SK-N-MC (cell line): ENCODE data around the gene SP3.

Experiments used
- DNase-seq: peaks from one replicate; pipeline ENCODE4 v3.0.0-alpha.2; 2011; ENCODE audit warnings: low read depth, low spot score
- H3K27ac ChIP-seq: fragments of 200-600 bp; sonication (generic); 2 replicates; pipeline ENCODE4 v1.5.1; 2016; ENCODE audit warnings: mixed run types
- H3K36me3 ChIP-seq: fragments of 200-600 bp; sonication (generic); 2 replicates; pipeline ENCODE4 v1.6.1; 2017; ENCODE audit warnings: antibody characterized with exemption, low read length, mixed read lengths; ENCODE audit not compliant: insufficient read depth
- H3K4me3 ChIP-seq: fragments of 200-600 bp; sonication (generic); 2 replicates; pipeline ENCODE4 v1.5.1; 2016
- H3K9ac ChIP-seq: fragments of 200-600 bp; sonication (generic); 2 replicates; pipeline ENCODE4 v1.8.0; 2017; ENCODE audit warnings: mixed run types, mixed read lengths; ENCODE audit not compliant: insufficient read length
- H3K9me3 ChIP-seq: fragments of 200-600 bp; sonication (generic); 2 replicates; pipeline ENCODE4 v1.6.1; 2017; ENCODE audit warnings: low read depth, mild to moderate bottlenecking, antibody characterized with exemption, low read length, moderate library complexity, mixed read lengths
- EZH2 ChIP-seq: fragments of 200-600 bp; sonication (generic); IDR thresholded peaks from one replicate; pipeline ENCODE4 v1.6.1; 2017; ENCODE audit warnings: antibody characterized with exemption
- FOXP2 ChIP-seq: optimal IDR thresholded peaks from 2 replicates; pipeline ENCODE3; 2011; ENCODE audit warnings: mild to moderate bottlenecking, moderate library complexity; ENCODE audit not compliant: insufficient read depth; ENCODE audit errors: extremely low read length, control extremely low read depth
- POLR2AphosphoS5 ChIP-seq: IDR thresholded peaks from 2 replicates; pipeline ENCODE4 v1.6.1; 2012; ENCODE audit warnings: mild to moderate bottlenecking, low read depth, low read length, borderline replicate concordance

SP3 gene

DNA sequence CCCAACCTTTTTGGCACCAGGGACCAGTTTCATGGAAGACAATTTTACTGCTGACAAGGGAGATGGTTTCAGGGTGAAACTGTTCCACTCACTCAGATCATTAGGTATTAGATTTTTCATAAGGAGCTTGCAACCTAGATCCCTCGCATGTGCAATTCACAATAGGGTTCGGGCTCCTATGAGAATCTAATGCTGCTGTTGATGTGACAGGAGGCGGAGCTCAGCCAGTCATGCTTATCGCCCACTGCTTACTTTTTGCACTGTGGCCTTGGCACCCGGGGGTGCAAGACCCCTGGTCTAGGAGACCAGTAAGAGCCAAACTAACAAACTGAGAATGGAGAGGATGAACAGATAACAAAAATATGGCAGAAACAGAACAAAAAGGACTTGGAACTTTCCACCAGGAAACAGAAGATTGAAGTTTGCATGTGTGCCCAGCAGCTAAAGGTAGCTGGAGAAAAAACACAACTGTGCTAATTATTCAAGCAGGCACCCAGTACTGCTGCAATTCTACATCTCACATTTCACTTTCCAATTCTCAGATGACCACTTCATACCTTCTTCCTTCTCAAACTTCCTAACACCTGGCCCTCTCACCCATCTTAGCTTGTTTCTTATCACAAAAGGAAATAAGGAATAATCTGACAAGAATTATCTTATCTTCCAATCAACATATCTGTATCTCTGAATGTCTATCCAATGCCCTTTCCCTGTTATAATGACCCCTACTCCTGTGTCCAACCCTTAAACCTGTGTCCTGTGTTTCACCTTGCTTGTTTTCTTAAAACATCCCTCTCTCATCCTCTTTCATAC, 24.8 kb downstream of the SP3 start:
- Histone ChIP-seq H3K4me3 (no peak overlapping the region), H3K9ac (no peak overlapping the region), H3K9me3 (no peaks in the 10 kb centered on the region), H3K36me3 (0 out of 2 replicates have a peak, but pooled peaks cover 7% of the 10 kb centered on the region), H3K27ac (no peak overlapping the region)
- DNase-seq = no peak
- TF ChIP-seq FOXP2 = no peak
- no peak for TF ChIP-seq EZH2
- TF ChIP-seq POLR2AphosphoS5 = no peak

DNA sequence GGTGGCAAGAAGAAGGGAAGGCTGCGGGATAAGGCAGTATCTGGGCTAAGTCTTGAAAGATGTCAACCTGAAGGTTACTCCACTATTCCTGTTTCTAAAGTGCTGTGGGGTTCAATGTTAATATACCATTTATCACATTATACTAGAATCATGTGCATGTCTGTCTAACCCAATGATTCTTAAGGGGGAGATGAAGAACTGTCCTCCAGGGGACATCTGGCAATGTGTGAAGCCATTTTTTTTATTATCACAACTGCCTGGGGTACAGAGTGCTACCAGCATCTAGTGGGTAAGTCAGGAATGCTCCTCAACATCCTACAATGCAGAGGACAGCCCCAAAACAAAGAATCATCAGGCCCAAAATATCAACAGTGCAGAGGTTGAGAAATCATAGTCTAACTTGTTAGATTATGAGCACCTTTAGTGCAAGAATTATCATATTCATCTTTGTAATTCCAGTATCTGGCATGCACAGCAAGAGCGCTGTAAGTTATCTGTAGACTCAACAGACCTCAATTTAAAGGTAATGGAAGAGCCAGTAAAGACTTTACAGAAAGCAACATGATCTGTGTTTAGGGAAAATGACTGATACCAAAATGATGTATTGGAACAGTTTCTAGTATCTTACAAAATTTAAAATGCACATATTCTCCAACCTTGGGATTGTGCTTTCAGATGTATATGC, 26.3 kb downstream of the SP3 start:
- H3K27ac ChIP-seq = no peak overlapping the region
- peaks cover 18% of the 10 kb centered on the region for H3K36me3 ChIP-seq
- DNase-seq = no peak
- no peak overlapping the region for H3K9ac ChIP-seq
- H3K9me3 ChIP-seq = no peaks in the 10 kb centered on the region
- no peak for TF ChIP-seq POLR2AphosphoS5
- no peak overlapping the region for H3K4me3 ChIP-seq

DNA sequence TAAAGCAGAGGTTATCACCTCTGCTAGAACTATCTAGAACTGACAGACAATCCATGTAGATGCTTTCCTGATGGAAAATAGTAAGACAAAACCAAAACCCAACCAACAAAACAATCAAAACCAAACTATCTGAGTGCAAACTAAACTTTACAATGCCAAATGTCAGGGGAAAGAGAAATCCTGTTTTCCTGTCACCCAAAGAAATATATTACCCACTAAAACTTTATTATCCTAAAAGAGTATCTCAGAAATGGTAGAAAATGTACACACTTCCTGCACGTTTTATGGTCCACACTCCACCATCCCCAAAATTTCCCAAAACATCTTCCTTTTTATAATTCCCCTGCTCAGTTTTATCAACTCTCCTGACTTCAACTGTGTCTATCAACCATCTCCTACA, 29.9 kb downstream of the SP3 start:
- H3K9ac ChIP-seq = no peak overlapping the region
- H3K27ac ChIP-seq = no peak overlapping the region
- no peak overlapping the region for H3K4me3 ChIP-seq
- H3K9me3 ChIP-seq = no peaks in the 10 kb centered on the region
- TF ChIP-seq EZH2 (no peak), FOXP2 (no peak), POLR2AphosphoS5 (no peak)
- no peak for DNase-seq
- H3K36me3 ChIP-seq = peaks cover 39% of the 10 kb centered on the region

DNA sequence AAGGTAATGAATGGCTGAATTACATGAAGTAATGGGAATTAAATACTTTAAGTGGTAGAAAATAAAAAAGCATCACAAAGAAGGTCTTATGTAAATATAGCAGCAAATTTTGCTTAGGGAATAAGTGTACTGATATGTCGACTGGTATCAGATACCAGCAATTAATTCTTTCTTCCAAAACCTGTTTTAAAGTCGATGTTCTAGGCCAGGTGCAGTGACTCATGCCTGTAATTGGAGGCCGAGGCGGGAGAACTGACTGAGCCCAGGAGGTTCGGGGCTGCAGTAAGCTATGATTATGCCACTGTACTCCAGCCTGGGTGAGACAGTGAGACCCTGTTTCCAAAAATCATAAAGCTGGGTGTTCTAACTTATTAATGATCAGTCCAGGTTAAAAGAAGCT, 30.3 kb downstream of the SP3 start:
- H3K36me3 ChIP-seq = peaks cover 40% of the 10 kb centered on the region
- H3K9ac ChIP-seq = no peak overlapping the region
- no peak for DNase-seq
- H3K9me3 ChIP-seq = no peaks in the 10 kb centered on the region
- no peak for TF ChIP-seq EZH2
- TF ChIP-seq FOXP2 = no peak
- TF ChIP-seq POLR2AphosphoS5 = no peak
- H3K4me3 ChIP-seq = no peak overlapping the region
- no peak overlapping the region for H3K27ac ChIP-seq

DNA sequence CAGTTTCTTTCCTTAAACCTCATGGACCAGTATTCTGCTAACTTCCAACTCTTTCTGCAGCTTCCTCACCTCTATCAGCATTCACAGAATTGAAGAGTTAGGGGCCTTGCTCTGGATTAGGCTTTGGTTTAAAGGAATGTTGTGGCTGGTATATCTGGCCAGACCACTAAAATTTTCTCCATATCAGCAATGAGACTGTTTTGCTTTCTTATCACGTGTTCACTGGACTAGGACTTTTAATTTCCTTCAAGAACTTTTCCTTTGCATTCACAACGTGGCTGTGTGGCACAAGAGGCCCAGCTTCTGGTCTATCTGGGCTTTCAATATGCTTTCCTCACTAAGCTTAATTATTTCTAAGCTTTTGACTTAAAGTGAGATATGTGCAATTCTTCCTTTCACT, 33.4 kb downstream of the SP3 start:
- DNase-seq = no peak
- Histone ChIP-seq H3K4me3 (no peak overlapping the region), H3K9me3 (no peaks in the 10 kb centered on the region), H3K27ac (no peak overlapping the region), H3K9ac (no peak overlapping the region), H3K36me3 (peaks cover 55% of the 10 kb centered on the region)
- TF ChIP-seq FOXP2 = no peak
- TF ChIP-seq EZH2 = no peak
- TF ChIP-seq POLR2AphosphoS5 = no peak

GRCh38 chr2:173929441-173929840, 35.7 kb downstream of the SP3 start:
- no peak overlapping the region for H3K4me3 ChIP-seq
- no peak for DNase-seq
- peaks cover 46% of the 10 kb centered on the region for H3K36me3 ChIP-seq
- H3K9me3 ChIP-seq = no peaks in the 10 kb centered on the region
- no peak overlapping the region for H3K27ac ChIP-seq
- no peak overlapping the region for H3K9ac ChIP-seq
- TF ChIP-seq POLR2AphosphoS5 = no peak
- no peak for TF ChIP-seq FOXP2

DNA sequence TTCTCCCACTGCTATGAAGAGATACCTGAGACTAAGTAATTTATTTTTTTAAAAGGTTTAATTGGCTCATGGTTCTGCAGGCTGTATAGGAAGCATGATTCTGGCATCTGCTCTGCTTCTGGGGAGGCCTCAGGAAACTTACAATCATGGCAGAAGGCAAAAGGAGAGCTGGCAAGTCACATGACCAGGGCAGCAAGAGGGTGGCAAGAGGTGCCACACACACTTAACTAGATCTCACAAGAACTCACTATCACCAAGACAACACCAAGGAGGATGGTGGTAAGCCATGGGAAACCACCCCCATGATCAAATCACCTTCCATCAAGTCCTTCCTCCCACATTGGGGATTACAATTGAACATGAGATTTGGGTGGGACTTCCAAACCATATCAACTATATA, 38.3 kb downstream of the SP3 start:
- H3K36me3 ChIP-seq = peaks cover 40% of the 10 kb centered on the region
- no peak for DNase-seq
- TF ChIP-seq FOXP2 = no peak
- TF ChIP-seq EZH2 = no peak
- no peak for TF ChIP-seq POLR2AphosphoS5
- H3K4me3 ChIP-seq = no peak overlapping the region
- H3K9me3 ChIP-seq = no peaks in the 10 kb centered on the region
- H3K9ac ChIP-seq = no peak overlapping the region
- no peak overlapping the region for H3K27ac ChIP-seq

- no peaks in the 10 kb centered on the region for H3K9me3 ChIP-seq
- no peak overlapping the region for H3K4me3 ChIP-seq
- TF ChIP-seq EZH2 (no peak), FOXP2 (no peak), POLR2AphosphoS5 (no peak)
- H3K9ac ChIP-seq = no peak overlapping the region
- no peak overlapping the region for H3K27ac ChIP-seq
- peaks cover 28% of the 10 kb centered on the region for H3K36me3 ChIP-seq
- no peak for DNase-seq
Measured at GRCh38 chr2:173924285-173924684, 40.9 kb downstream of the SP3 start.
